ENCODE data around the gene GABBR2.

The GABBR2 gene

DNA sequence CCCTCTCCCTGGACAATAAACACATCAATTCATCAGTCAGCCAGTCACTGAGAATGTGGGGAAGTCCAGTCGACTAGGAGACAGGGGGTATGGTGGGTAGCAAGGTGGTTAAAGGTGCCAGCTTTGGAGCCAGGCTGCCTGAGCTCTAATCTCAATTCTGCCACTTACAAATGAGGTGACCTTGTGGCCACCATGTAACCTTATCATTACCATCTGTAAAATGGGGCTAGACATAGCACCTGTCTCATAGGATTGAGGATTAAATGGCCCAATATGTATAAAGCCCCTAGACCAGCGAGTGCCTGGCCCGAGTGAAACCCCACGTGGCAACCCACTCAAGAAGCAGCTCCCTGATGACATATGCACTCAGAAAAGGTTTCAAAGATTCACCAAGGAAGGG lies 380.0 kb downstream of the GABBR2 start:
- no peak overlapping the region for H3K23ac ChIP-seq (ENCODE audit: low read length)
- H3K27ac ChIP-seq (ENCODE audit: low read depth, low read length) = no peak overlapping the region
- no CpG with 5 or more reads among the region's 4 CpGs for WGBS (ENCODE audit: extremely low coverage, insufficient coverage, insufficient read length)
- H3K79me2 ChIP-seq (ENCODE audit: control insufficient read depth, insufficient read depth, low read length, poor library complexity) = no peaks in the 10 kb centered on the region
- H2BK5ac ChIP-seq (ENCODE audit: low read depth, low read length, poor library complexity) = no peak overlapping the region
- H3K4ac ChIP-seq (ENCODE audit: low read depth, low read length) = no peak overlapping the region
- H4K91ac ChIP-seq (ENCODE audit: low read depth, low read length) = no peak overlapping the region
- H3K36me3 ChIP-seq (ENCODE audit: control insufficient read depth in 1 of 2, insufficient read depth in 2 of 2, low read length in 2 of 2) = no peaks in the 10 kb centered on the region
- DNase-seq = no peak
- H2AK5ac ChIP-seq (ENCODE audit: low read length) = no peak overlapping the region
- no peak overlapping the region for H3K4me2 ChIP-seq (ENCODE audit: low read length)
- H3K27me3 ChIP-seq (ENCODE audit: insufficient read depth, low read length) = no peaks in the 10 kb centered on the region
- H4K12ac ChIP-seq (ENCODE audit: low read depth, low read length) = no peak overlapping the region
- H2BK120ac ChIP-seq (ENCODE audit: insufficient read depth, low read length, poor library complexity) = no peak overlapping the region
- H3K4me3 ChIP-seq (ENCODE audit: low read depth, low read length) = no peak overlapping the region
- no peak overlapping the region for H3K18ac ChIP-seq (ENCODE audit: low read length)
- no peak overlapping the region for H3K14ac ChIP-seq (ENCODE audit: low read length)
- no peaks in the 10 kb centered on the region for H3K9me3 ChIP-seq (ENCODE audit: insufficient read depth, low read depth, low read length)
- no peak overlapping the region for H2AFZ ChIP-seq (ENCODE audit: insufficient read depth, low read length, poor library complexity)
- no peak overlapping the region for H4K8ac ChIP-seq (ENCODE audit: low read depth, low read length)
- no peak overlapping the region for H3K9ac ChIP-seq (ENCODE audit: low read length)
- no peaks in the 10 kb centered on the region for H3K79me1 ChIP-seq (ENCODE audit: low read length)
- H3K4me1 ChIP-seq (ENCODE audit: control insufficient read depth in 1 of 2, insufficient read depth in 2 of 2, low read length in 2 of 2) = peaks cover 0 to 4% of the 10 kb centered on the region in 2 experiments
- H2BK12ac ChIP-seq (ENCODE audit: low read length) = no peak overlapping the region

DNA sequence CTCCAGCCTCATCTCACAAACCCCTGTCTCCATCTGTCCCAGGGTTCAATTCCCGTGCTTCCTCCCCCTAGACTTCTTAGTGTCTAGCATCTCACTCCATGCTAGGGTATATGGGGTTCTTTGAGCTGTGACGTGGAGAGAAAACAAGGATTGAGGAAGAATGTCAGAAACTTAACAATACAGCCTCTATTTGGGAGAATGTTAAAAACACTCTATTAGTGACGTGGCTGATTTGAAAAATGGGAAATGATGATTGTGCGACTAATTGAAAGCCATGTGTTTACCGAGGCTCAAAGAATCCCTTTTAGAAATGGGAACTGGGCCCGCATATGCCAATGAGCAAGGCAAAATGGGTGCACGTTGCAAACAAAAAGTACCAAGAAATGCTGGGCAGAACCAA lies 380.6 kb downstream of the GABBR2 start:
- no peak overlapping the region for H3K18ac ChIP-seq (ENCODE audit: low read length)
- DNase-seq = no peak

GRCh38 chr9:98327249-98327561 lies 381.5 kb downstream of the GABBR2 start:
- Histone ChIP-seq H2AFZ (ENCODE audit: insufficient read depth, low read length, poor library complexity) (no peak overlapping the region), H2AK5ac (ENCODE audit: low read length) (no peak overlapping the region), H3K27me3 (ENCODE audit: insufficient read depth, low read length) (no peaks in the 10 kb centered on the region), H3K4me1 (ENCODE audit: control insufficient read depth in 1 of 2, insufficient read depth in 2 of 2, low read length in 2 of 2) (peaks cover 0 to 4% of the 10 kb centered on the region in 2 experiments), H3K4ac (ENCODE audit: low read depth, low read length) (no peak overlapping the region), H3K27ac (ENCODE audit: low read depth, low read length) (no peak overlapping the region), H3K23ac (ENCODE audit: low read length) (no peak overlapping the region), H4K12ac (ENCODE audit: low read depth, low read length) (no peak overlapping the region), H4K91ac (ENCODE audit: low read depth, low read length) (no peak overlapping the region), H3K14ac (ENCODE audit: low read length) (no peak overlapping the region), H3K79me1 (ENCODE audit: low read length) (no peaks in the 10 kb centered on the region), H3K9me3 (ENCODE audit: insufficient read depth, low read depth, low read length) (no peaks in the 10 kb centered on the region), H3K79me2 (ENCODE audit: control insufficient read depth, insufficient read depth, low read length, poor library complexity) (no peaks in the 10 kb centered on the region), H3K18ac (ENCODE audit: low read length) (no peak overlapping the region), H3K9ac (ENCODE audit: low read length) (no peak overlapping the region), H4K8ac (ENCODE audit: low read depth, low read length) (no peak overlapping the region), H3K4me2 (ENCODE audit: low read length) (no peak overlapping the region), H3K4me3 (ENCODE audit: low read depth, low read length) (no peak overlapping the region), H2BK12ac (ENCODE audit: low read length) (no peak overlapping the region), H2BK120ac (ENCODE audit: insufficient read depth, low read length, poor library complexity) (no peak overlapping the region), H3K36me3 (ENCODE audit: control insufficient read depth in 1 of 2, insufficient read depth in 2 of 2, low read length in 2 of 2) (no peaks in the 10 kb centered on the region), H2BK5ac (ENCODE audit: low read depth, low read length, poor library complexity) (no peak overlapping the region)
- no peak for DNase-seq
- WGBS (ENCODE audit: extremely low coverage, insufficient coverage, insufficient read length) = no CpG with 5 or more reads among the region's 4 CpGs

More for the DNA sequence above, 380.6 kb downstream of the GABBR2 start:
- Histone ChIP-seq H3K4me3 (ENCODE audit: low read depth, low read length) (no peak overlapping the region), H3K79me2 (ENCODE audit: control insufficient read depth, insufficient read depth, low read length, poor library complexity) (no peaks in the 10 kb centered on the region), H3K27me3 (ENCODE audit: insufficient read depth, low read length) (no peaks in the 10 kb centered on the region), H4K12ac (ENCODE audit: low read depth, low read length) (no peak overlapping the region), H3K9ac (ENCODE audit: low read length) (no peak overlapping the region), H2BK5ac (ENCODE audit: low read depth, low read length, poor library complexity) (no peak overlapping the region), H4K8ac (ENCODE audit: low read depth, low read length) (no peak overlapping the region), H3K14ac (ENCODE audit: low read length) (no peak overlapping the region), H2BK120ac (ENCODE audit: insufficient read depth, low read length, poor library complexity) (no peak overlapping the region), H3K79me1 (ENCODE audit: low read length) (no peaks in the 10 kb centered on the region), H3K36me3 (ENCODE audit: control insufficient read depth in 1 of 2, insufficient read depth in 2 of 2, low read length in 2 of 2) (no peaks in the 10 kb centered on the region), H3K23ac (ENCODE audit: low read length) (no peak overlapping the region), H3K4me1 (ENCODE audit: control insufficient read depth in 1 of 2, insufficient read depth in 2 of 2, low read length in 2 of 2) (peaks cover 0 to 4% of the 10 kb centered on the region in 2 experiments), H4K91ac (ENCODE audit: low read depth, low read length) (no peak overlapping the region), H2AFZ (ENCODE audit: insufficient read depth, low read length, poor library complexity) (no peak overlapping the region), H3K4ac (ENCODE audit: low read depth, low read length) (no peak overlapping the region), H3K9me3 (ENCODE audit: insufficient read depth, low read depth, low read length) (no peaks in the 10 kb centered on the region), H2AK5ac (ENCODE audit: low read length) (no peak overlapping the region), H3K27ac (ENCODE audit: low read depth, low read length) (no peak overlapping the region), H3K4me2 (ENCODE audit: low read length) (no peak overlapping the region), H2BK12ac (ENCODE audit: low read length) (no peak overlapping the region)
- no CpG with 5 or more reads among the region's 7 CpGs for WGBS (ENCODE audit: extremely low coverage, insufficient coverage, insufficient read length)

- H3K4me3 ChIP-seq (ENCODE audit: low read depth, low read length) = no peak overlapping the region
- no peaks in the 10 kb centered on the region for H3K79me1 ChIP-seq (ENCODE audit: low read length)
- H3K27me3 ChIP-seq (ENCODE audit: insufficient read depth, low read length) = no peaks in the 10 kb centered on the region
- no peak overlapping the region for H4K8ac ChIP-seq (ENCODE audit: low read depth, low read length)
- no peak overlapping the region for H2BK12ac ChIP-seq (ENCODE audit: low read length)
- no peaks in the 10 kb centered on the region for H3K79me2 ChIP-seq (ENCODE audit: control insufficient read depth, insufficient read depth, low read length, poor library complexity)
- no peak overlapping the region for H3K9ac ChIP-seq (ENCODE audit: low read length)
- no peak overlapping the region for H3K18ac ChIP-seq (ENCODE audit: low read length)
- H3K9me3 ChIP-seq (ENCODE audit: insufficient read depth, low read depth, low read length) = no peaks in the 10 kb centered on the region
- H3K27ac ChIP-seq (ENCODE audit: low read depth, low read length) = no peak overlapping the region
- no peaks in the 10 kb centered on the region for H3K36me3 ChIP-seq (ENCODE audit: control insufficient read depth in 1 of 2, insufficient read depth in 2 of 2, low read length in 2 of 2)
- no peak for DNase-seq
- no peak overlapping the region for H3K4me2 ChIP-seq (ENCODE audit: low read length)
- H4K91ac ChIP-seq (ENCODE audit: low read depth, low read length) = no peak overlapping the region
- WGBS (ENCODE audit: extremely low coverage, insufficient coverage, insufficient read length) = no CpG with 5 or more reads among the region's 3 CpGs
- H2BK5ac ChIP-seq (ENCODE audit: low read depth, low read length, poor library complexity) = no peak overlapping the region
- H2AFZ ChIP-seq (ENCODE audit: insufficient read depth, low read length, poor library complexity) = no peak overlapping the region
- H4K12ac ChIP-seq (ENCODE audit: low read depth, low read length) = no peak overlapping the region
- no peak overlapping the region for H3K23ac ChIP-seq (ENCODE audit: low read length)
- no peak overlapping the region for H3K14ac ChIP-seq (ENCODE audit: low read length)
- H3K4me1 ChIP-seq (ENCODE audit: control insufficient read depth in 1 of 2, insufficient read depth in 2 of 2, low read length in 2 of 2) = peaks cover 0 to 4% of the 10 kb centered on the region in 2 experiments
- no peak overlapping the region for H2BK120ac ChIP-seq (ENCODE audit: insufficient read depth, low read length, poor library complexity)
- H3K4ac ChIP-seq (ENCODE audit: low read depth, low read length) = no peak overlapping the region
- no peak overlapping the region for H2AK5ac ChIP-seq (ENCODE audit: low read length)
Measured at GRCh38 chr9:98326459-98327248, 382.1 kb downstream of the GABBR2 start.

All from trophoblast cell (in vitro differentiated cells and primary cell).